ENCODE results near the gene AFMID.

Gene AFMID

GRCh38 chr17:78214706-78215061 lies 27.5 kb downstream of the AFMID start:
- TF ChIP-seq ZNF214 (tag by site-specific recombination; IDR thresholded peaks at IDR 0.05; ENCODE audit: borderline replicate concordance) (no peak), ZNF544 (tag by site-specific recombination; IDR thresholded peaks at IDR 0.05) (no peak), ZNF670 (tag by site-specific recombination; IDR thresholded peaks at IDR 0.05; ENCODE audit: low read depth) (no peak), ZNF776 (tag by site-specific recombination; IDR thresholded peaks at IDR 0.05; ENCODE audit: borderline replicate concordance) (no peak), BCL11A (tag by site-specific recombination; IDR thresholded peaks at IDR 0.05; ENCODE audit: low read depth) (no peak), ZNF146 (tag by site-specific recombination; IDR thresholded peaks at IDR 0.05) (no peak), ZBTB8A (tag by site-specific recombination; IDR thresholded peaks at IDR 0.05) (no peak), ZNF202 (tag by site-specific recombination; IDR thresholded peaks at IDR 0.05; ENCODE audit: borderline replicate concordance) (no peak), ZNF555 (tag by site-specific recombination; conservative IDR thresholded peaks at IDR 0.05) (no peak)
- TF ChIP-seq, protein P1, sequence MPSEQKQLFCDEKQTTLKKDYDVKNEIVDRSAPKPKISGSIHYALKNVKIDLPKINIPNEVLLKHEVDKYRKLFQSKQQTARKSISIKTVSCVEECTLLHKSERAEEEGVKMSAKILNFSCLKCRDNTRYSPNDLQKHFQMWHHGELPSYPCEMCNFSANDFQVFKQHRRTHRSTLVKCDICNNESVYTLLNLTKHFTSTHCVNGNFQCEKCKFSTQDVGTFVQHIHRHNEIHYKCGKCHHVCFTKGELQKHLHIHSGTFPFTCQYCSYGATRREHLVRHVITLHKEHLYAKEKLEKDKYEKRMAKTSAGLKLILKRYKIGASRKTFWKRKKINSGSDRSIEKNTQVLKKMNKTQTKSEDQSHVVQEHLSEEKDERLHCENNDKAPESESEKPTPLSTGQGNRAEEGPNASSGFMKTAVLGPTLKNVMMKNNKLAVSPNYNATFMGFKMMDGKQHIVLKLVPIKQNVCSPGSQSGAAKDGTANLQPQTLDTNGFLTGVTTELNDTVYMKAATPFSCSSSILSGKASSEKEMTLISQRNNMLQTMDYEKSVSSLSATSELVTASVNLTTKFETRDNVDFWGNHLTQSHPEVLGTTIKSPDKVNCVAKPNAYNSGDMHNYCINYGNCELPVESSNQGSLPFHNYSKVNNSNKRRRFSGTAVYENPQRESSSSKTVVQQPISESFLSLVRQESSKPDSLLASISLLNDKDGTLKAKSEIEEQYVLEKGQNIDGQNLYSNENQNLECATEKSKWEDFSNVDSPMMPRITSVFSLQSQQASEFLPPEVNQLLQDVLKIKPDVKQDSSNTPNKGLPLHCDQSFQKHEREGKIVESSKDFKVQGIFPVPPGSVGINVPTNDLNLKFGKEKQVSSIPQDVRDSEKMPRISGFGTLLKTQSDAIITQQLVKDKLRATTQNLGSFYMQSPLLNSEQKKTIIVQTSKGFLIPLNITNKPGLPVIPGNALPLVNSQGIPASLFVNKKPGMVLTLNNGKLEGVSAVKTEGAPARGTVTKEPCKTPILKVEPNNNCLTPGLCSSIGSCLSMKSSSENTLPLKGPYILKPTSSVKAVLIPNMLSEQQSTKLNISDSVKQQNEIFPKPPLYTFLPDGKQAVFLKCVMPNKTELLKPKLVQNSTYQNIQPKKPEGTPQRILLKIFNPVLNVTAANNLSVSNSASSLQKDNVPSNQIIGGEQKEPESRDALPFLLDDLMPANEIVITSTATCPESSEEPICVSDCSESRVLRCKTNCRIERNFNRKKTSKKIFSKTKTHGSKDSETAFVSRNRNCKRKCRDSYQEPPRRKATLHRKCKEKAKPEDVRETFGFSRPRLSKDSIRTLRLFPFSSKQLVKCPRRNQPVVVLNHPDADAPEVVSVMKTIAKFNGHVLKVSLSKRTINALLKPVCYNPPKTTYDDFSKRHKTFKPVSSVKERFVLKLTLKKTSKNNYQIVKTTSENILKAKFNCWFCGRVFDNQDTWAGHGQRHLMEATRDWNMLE (tag by site-specific recombination; conservative IDR thresholded peaks at IDR 0.05; ENCODE audit: low read depth), result no peak
- TF ChIP-seq, protein P2, sequence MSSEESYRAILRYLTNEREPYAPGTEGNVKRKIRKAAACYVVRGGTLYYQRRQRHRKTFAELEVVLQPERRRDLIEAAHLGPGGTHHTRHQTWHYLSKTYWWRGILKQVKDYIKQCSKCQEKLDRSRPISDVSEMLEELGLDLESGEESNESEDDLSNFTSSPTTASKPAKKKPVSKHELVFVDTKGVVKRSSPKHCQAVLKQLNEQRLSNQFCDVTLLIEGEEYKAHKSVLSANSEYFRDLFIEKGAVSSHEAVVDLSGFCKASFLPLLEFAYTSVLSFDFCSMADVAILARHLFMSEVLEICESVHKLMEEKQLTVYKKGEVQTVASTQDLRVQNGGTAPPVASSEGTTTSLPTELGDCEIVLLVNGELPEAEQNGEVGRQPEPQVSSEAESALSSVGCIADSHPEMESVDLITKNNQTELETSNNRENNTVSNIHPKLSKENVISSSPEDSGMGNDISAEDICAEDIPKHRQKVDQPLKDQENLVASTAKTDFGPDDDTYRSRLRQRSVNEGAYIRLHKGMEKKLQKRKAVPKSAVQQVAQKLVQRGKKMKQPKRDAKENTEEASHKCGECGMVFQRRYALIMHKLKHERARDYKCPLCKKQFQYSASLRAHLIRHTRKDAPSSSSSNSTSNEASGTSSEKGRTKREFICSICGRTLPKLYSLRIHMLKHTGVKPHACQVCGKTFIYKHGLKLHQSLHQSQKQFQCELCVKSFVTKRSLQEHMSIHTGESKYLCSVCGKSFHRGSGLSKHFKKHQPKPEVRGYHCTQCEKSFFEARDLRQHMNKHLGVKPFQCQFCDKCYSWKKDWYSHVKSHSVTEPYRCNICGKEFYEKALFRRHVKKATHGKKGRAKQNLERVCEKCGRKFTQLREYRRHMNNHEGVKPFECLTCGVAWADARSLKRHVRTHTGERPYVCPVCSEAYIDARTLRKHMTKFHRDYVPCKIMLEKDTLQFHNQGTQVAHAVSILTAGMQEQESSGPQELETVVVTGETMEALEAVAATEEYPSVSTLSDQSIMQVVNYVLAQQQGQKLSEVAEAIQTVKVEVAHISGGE (tag by site-specific recombination; conservative IDR thresholded peaks at IDR 0.05; ENCODE audit: low read depth), result no peak
- TF ChIP-seq, protein P3, sequence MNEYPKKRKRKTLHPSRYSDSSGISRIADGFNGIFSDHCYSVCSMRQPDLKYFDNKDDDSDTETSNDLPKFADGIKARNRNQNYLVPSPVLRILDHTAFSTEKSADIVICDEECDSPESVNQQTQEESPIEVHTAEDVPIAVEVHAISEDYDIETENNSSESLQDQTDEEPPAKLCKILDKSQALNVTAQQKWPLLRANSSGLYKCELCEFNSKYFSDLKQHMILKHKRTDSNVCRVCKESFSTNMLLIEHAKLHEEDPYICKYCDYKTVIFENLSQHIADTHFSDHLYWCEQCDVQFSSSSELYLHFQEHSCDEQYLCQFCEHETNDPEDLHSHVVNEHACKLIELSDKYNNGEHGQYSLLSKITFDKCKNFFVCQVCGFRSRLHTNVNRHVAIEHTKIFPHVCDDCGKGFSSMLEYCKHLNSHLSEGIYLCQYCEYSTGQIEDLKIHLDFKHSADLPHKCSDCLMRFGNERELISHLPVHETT (tag by site-specific recombination; IDR thresholded peaks at IDR 0.05), result no peak
- Histone ChIP-seq H3K9me3 (ENCODE audit: control insufficient read depth, insufficient read depth, low read depth, low read length) (no peaks in the 10 kb centered on the region), H3K27ac (ENCODE audit: extremely low read depth, low read depth, low read length) (peak overlapping the region; percentile 91), H3K4me1 (ENCODE audit: control insufficient read depth, insufficient read depth, low read length) (peaks cover 11% of the 10 kb centered on the region), H3K36me3 (ENCODE audit: control insufficient read depth in 2 of 2, insufficient read depth in 1 of 2, low read length in 2 of 2) (peaks cover 33 to 47% of the 10 kb centered on the region in 2 experiments), H3K4me3 (ENCODE audit: low read depth, low read length) (peak overlapping the region; percentile 94)
- ChIA-PET POLR2A (interaction anchor here (0.7 to 3.7 kb wide), 6 partner anchors 8 to 1063 kb away, joined by 3 to 15 read pairs (median 6); partner anchors contain the start of genes AFMID, TK1 and TNRC6C), CTCF (interaction anchor here (0.7 to 4.3 kb wide), 2 partner anchors 36 to 84 kb away, joined by 3 to 18 read pairs; partner anchors contain the start of gene TMC8)

DNA sequence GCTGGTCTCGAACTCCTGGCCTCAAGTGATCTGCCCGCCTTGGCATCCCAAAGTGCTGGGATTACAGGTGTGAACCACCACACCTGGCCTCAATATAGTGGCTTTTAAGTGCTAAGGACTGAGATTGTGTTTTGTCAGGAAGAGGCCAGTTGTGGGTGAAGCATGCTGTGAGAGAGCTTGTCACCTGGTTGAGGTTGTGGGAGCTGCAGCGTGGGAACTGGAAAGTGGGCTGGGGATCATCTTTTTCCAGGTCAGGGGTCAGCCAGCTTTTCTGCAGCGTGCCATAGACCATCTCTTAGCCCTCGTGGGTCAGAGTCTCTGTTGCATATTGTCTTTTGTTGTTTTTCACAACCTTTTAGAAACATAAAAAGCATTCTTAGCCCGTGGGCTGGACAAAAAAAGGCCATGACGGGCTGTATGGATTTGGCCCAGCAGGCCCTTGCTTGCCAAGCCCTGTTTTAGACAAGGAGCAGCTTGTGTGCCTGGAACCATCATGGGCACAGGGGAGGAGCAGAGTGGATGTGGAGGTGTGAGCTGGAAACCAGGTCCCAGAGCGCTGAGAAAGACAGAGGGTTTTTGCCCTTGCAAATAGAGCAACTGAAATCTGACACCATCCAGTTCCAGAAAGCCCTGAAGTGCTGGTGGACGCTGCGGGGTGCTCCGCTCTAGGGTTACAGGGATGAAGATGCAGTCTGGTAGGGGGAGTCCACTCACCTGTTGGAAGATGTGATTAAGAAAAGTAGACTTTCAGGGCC lies 32.4 kb downstream of the AFMID start:
- Histone ChIP-seq H3K4me1 (ENCODE audit: control insufficient read depth, insufficient read depth, low read length) (peaks cover 12% of the 10 kb centered on the region), H3K9me3 (ENCODE audit: control insufficient read depth, insufficient read depth, low read depth, low read length) (no peaks in the 10 kb centered on the region), H3K36me3 (ENCODE audit: control insufficient read depth in 2 of 2, insufficient read depth in 1 of 2, low read length in 2 of 2) (peaks cover 79 to 93% of the 10 kb centered on the region in 2 experiments), H3K27ac (ENCODE audit: extremely low read depth, low read depth, low read length) (0 out of 2 replicates have a peak overlapping the region, but pooled peaks have one; percentile 16), H3K4me3 (ENCODE audit: low read depth, low read length) (no peak overlapping the region)
- ChIA-PET POLR2A (interaction anchor here (0.6 kb wide), 3 partner anchors 10 to 121 kb away, joined by 3 read pairs; no protein-coding TSS in a partner anchor), CTCF (interaction anchor here (0.7 to 3.3 kb wide), 2 partner anchors 31 to 204 kb away, joined by 3 to 18 read pairs; no protein-coding TSS in a partner anchor)
- TF ChIP-seq, protein P4, sequence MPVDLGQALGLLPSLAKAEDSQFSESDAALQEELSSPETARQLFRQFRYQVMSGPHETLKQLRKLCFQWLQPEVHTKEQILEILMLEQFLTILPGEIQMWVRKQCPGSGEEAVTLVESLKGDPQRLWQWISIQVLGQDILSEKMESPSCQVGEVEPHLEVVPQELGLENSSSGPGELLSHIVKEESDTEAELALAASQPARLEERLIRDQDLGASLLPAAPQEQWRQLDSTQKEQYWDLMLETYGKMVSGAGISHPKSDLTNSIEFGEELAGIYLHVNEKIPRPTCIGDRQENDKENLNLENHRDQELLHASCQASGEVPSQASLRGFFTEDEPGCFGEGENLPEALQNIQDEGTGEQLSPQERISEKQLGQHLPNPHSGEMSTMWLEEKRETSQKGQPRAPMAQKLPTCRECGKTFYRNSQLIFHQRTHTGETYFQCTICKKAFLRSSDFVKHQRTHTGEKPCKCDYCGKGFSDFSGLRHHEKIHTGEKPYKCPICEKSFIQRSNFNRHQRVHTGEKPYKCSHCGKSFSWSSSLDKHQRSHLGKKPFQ (tag by site-specific recombination; IDR thresholded peaks at IDR 0.05), result 0 out of 2 replicates have a peak, but pooled peaks have one; percentile 35
- no peak for TF ChIP-seq HOXC10 (CRISPR knock-in tag; IDR thresholded peaks at IDR 0.05)
- no peak for TF ChIP-seq KLF1 (tag by site-specific recombination; IDR thresholded peaks at IDR 0.05)
- TF ChIP-seq SCRT2 (tag by site-specific recombination; IDR thresholded peaks at IDR 0.05), result peak; percentile 88
- TF ChIP-seq ZNF600 (tag by site-specific recombination; IDR thresholded peaks at IDR 0.05), result peak; percentile 25; the same call in 1 of the 2 replicates
- no peak for TF ChIP-seq ZNF211 (tag by site-specific recombination; IDR thresholded peaks at IDR 0.05; ENCODE audit: low read depth)
- 0 out of 2 replicates have a peak, but pooled peaks have one; percentile 23 for TF ChIP-seq ZBTB17 (tag by site-specific recombination; IDR thresholded peaks at IDR 0.05)
- peak; percentile 44 for TF ChIP-seq ZBTB8A (tag by site-specific recombination; IDR thresholded peaks at IDR 0.05)
- TF ChIP-seq YY1 (tag by site-specific recombination; IDR thresholded peaks at IDR 0.05), result no peak
